ENCODE data around the gene CYP26B1.

The CYP26B1 gene

GRCh38 chr2:72157871-72158771, 10.5 kb upstream of the CYP26B1 start (continued):
- no peak for TF ChIP-seq CREB5 (CRISPR knock-in tag; IDR thresholded peaks at IDR 0.05; ENCODE audit: low read depth)

- ATAC-seq = no peak
Observed at GRCh38 chr2:72156872-72157271, 9.2 kb upstream of the CYP26B1 start.

GRCh38 chr2:72155737-72156136, 8.1 kb upstream of the CYP26B1 start:
- no peak for ATAC-seq
- TF ChIP-seq CSDC2 (CRISPR knock-in tag; IDR thresholded peaks at IDR 0.05) (no peak), ZNF70 (CRISPR knock-in tag; IDR thresholded peaks at IDR 0.05) (no peak), CSRNP3 (CRISPR knock-in tag; IDR thresholded peaks at IDR 0.05) (no peak), ZFP30 (CRISPR knock-in tag; IDR thresholded peaks at IDR 0.05) (no peak), POU6F1 (CRISPR knock-in tag; IDR thresholded peaks at IDR 0.05; ENCODE audit: borderline replicate concordance, low read depth) (no peak), OSR1 (CRISPR knock-in tag; IDR thresholded peaks at IDR 0.05) (no peak), ISL1 (CRISPR knock-in tag; IDR thresholded peaks at IDR 0.05) (no peak), ARNTL (CRISPR knock-in tag; IDR thresholded peaks at IDR 0.05; ENCODE audit: borderline replicate concordance, low read depth) (no peak), ZFP3 (CRISPR knock-in tag; IDR thresholded peaks at IDR 0.05) (no peak), GLIS3 (CRISPR knock-in tag; IDR thresholded peaks at IDR 0.05) (no peak), ESRRG (CRISPR knock-in tag; IDR thresholded peaks at IDR 0.05) (no peak), BACH2 (CRISPR knock-in tag; IDR thresholded peaks at IDR 0.05; ENCODE audit: borderline replicate concordance) (no peak), CREB5 (CRISPR knock-in tag; IDR thresholded peaks at IDR 0.05; ENCODE audit: low read depth) (no peak), RARB (CRISPR knock-in tag; IDR thresholded peaks at IDR 0.05) (no peak)

More at GRCh38 chr2:72156872-72157271, 9.2 kb upstream of the CYP26B1 start:
- TF ChIP-seq POU6F1 (CRISPR knock-in tag; IDR thresholded peaks at IDR 0.05; ENCODE audit: borderline replicate concordance, low read depth) = no peak
- TF ChIP-seq ZNF8 (CRISPR knock-in tag; IDR thresholded peaks at IDR 0.05) = no peak
- TF ChIP-seq TSHZ2 (CRISPR knock-in tag; IDR thresholded peaks at IDR 0.05) = no peak
- no peak for TF ChIP-seq ZC3H10 (CRISPR knock-in tag; IDR thresholded peaks at IDR 0.05)
- TF ChIP-seq BACH2 (CRISPR knock-in tag; IDR thresholded peaks at IDR 0.05; ENCODE audit: borderline replicate concordance) = no peak
- no peak for TF ChIP-seq CSDC2 (CRISPR knock-in tag; IDR thresholded peaks at IDR 0.05)
- no peak for TF ChIP-seq ESRRG (CRISPR knock-in tag; IDR thresholded peaks at IDR 0.05)
- no peak for TF ChIP-seq ARNTL (CRISPR knock-in tag; IDR thresholded peaks at IDR 0.05; ENCODE audit: borderline replicate concordance, low read depth)
- TF ChIP-seq SNAI2 (CRISPR knock-in tag; IDR thresholded peaks at IDR 0.05) = no peak
- no peak for TF ChIP-seq CREB5 (CRISPR knock-in tag; IDR thresholded peaks at IDR 0.05; ENCODE audit: low read depth)
- TF ChIP-seq RARB (CRISPR knock-in tag; IDR thresholded peaks at IDR 0.05) = no peak
